Left ventricle myocardium inferior (tissue), 1 donor: ENCODE results near the gene TMEM273. TPM values are rescaled to one million over a fixed set of nuclear protein-coding genes. Genes with fewer than 3 reads are reported as not detected.

Source experiments
- DNase-seq: peaks from one replicate; pipeline ENCODE4 v3.0.0-alpha.2; 2020
- H3K27ac ChIP-seq: fragments of 200-600 bp; replicated peaks from 2 replicates; pipeline ENCODE4 v1.8.0; 2021
- H3K27me3 ChIP-seq: fragments of 200-600 bp; 2 replicates; pipeline ENCODE4 v1.8.0; 2021; ENCODE audit warnings: low read depth
- H3K36me3 ChIP-seq: fragments of 200-600 bp; 2 replicates; pipeline ENCODE4 v1.8.0; 2021
- H3K4me1 ChIP-seq: fragments of 200-600 bp; 2 replicates; pipeline ENCODE4 v1.8.0; 2021
- H3K4me3 ChIP-seq: fragments of 200-600 bp; 2 replicates; pipeline ENCODE4 v1.8.0; 2021; ENCODE audit warnings: mild to moderate bottlenecking, moderate library complexity
- H3K9me3 ChIP-seq: fragments of 200-600 bp; replicated peaks from 2 replicates; pipeline ENCODE4 v1.8.0; 2021
- intact Hi-C: fragments of 100-400 bp; cut with micrococcal nuclease; formaldehyde crosslinking; loops from one replicate; pipeline ENCODE4 v1.11.0; 2022
- total RNA-seq: library from RNA; stranded (reverse); fragmentation: NEBNext Ultra II Directional; extraction: Animal tissue kit (Norgen Biotek cat#: 25700); gene quantifications from one replicate; pipeline ENCODE4 v1.2.1, GENCODE V29; 2021
- TF ChIP-seq, protein P1 (sequence below): fragments of 200-600 bp; IDR thresholded peaks from 2 replicates; pipeline ENCODE4 v1.8.0; 2021; ENCODE audit warnings: antibody characterized with exemption, mild to moderate bottlenecking, borderline replicate concordance
- donor health status: DM: no; HTN: yes; CAD: no; lungs with severe emphysema.

Gene TMEM273
- total RNA-seq, 1 donor from 2014 or later = 29.0 TPM

DNA sequence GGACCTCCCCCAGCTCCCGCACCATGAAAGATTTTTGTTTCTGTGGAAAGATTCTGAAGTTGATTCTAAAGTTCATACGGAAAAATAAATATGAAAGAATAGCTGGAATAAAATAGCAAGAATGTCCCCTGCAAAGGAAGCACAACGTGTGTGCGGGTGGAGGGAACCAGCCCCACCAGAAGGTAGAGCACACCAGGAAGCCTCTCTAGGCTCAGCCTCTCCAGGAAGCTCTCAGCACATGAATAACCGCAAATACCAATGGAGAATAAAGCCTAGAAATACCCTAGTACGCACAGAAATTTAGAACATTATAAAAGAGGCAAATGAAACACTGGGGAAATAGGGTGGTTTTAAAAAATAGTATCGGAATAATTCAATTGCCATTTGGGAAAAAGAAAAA lies 29.8 kb downstream of the TMEM273 start:
- DNase-seq = no peak
- no peaks in the 10 kb centered on the region for H3K9me3 ChIP-seq
- H3K4me1 ChIP-seq = peaks cover 9% of the 10 kb centered on the region
- TF ChIP-seq, protein P1, sequence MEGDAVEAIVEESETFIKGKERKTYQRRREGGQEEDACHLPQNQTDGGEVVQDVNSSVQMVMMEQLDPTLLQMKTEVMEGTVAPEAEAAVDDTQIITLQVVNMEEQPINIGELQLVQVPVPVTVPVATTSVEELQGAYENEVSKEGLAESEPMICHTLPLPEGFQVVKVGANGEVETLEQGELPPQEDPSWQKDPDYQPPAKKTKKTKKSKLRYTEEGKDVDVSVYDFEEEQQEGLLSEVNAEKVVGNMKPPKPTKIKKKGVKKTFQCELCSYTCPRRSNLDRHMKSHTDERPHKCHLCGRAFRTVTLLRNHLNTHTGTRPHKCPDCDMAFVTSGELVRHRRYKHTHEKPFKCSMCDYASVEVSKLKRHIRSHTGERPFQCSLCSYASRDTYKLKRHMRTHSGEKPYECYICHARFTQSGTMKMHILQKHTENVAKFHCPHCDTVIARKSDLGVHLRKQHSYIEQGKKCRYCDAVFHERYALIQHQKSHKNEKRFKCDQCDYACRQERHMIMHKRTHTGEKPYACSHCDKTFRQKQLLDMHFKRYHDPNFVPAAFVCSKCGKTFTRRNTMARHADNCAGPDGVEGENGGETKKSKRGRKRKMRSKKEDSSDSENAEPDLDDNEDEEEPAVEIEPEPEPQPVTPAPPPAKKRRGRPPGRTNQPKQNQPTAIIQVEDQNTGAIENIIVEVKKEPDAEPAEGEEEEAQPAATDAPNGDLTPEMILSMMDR = no peak
- no peaks in the 10 kb centered on the region for H3K27me3 ChIP-seq
- H3K4me3 ChIP-seq = no peak overlapping the region
- intact Hi-C loops = no loop called here
- H3K27ac ChIP-seq = no peak overlapping the region
- peaks cover 13% of the 10 kb centered on the region for H3K36me3 ChIP-seq

DNA sequence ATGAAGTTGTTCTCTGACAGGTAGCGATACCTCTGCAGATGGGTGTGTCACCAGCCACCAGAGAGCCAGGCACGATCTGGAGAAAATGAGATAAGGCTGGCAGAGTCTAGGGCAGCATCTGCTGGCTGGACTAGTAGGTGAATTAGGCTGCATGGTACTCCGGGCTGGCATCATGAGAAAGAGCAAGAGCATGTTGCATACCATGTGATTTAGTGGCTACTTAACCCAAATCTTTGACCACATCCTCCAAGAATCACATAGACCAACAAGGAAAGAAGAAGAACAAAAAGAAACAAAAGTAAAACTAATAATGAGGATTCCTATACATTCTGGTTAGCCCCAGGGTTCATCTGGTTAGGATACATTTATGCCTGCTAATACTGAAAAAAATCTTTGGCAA lies 31.0 kb downstream of the TMEM273 start:
- DNase-seq = no peak
- Histone ChIP-seq H3K9me3 (no peaks in the 10 kb centered on the region), H3K27ac (no peak overlapping the region), H3K27me3 (no peaks in the 10 kb centered on the region), H3K4me1 (peaks cover 9% of the 10 kb centered on the region), H3K4me3 (no peak overlapping the region), H3K36me3 (peaks cover 13% of the 10 kb centered on the region)
- intact Hi-C loops = no loop called here
- TF ChIP-seq, protein P1 = no peak

DNA sequence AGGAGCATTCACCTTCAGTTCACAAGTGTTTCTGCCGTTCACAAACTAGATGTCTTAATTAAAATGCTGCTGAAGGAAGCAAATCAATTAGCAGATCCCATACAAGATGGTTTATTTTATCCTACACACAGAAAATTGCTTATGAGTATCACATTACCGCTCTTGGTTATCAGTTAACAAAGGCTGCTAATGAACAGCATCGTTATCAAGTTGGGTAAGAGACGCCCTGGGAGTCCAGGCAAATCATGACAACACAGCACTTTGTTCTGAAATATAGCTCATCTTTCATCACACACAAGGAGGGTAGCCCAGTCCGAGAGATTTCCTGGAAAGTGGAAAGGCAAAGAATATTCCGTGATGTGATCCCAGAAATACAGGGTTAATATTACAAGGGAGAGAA lies 33.5 kb downstream of the TMEM273 start:
- H3K4me3 ChIP-seq = no peak overlapping the region
- DNase-seq = no peak
- no peaks in the 10 kb centered on the region for H3K27me3 ChIP-seq
- no peak overlapping the region for H3K27ac ChIP-seq
- intact Hi-C loops = no loop called here
- TF ChIP-seq, protein P1 = no peak
- H3K36me3 ChIP-seq = peaks cover 7% of the 10 kb centered on the region
- no peaks in the 10 kb centered on the region for H3K4me1 ChIP-seq
- no peaks in the 10 kb centered on the region for H3K9me3 ChIP-seq

DNA sequence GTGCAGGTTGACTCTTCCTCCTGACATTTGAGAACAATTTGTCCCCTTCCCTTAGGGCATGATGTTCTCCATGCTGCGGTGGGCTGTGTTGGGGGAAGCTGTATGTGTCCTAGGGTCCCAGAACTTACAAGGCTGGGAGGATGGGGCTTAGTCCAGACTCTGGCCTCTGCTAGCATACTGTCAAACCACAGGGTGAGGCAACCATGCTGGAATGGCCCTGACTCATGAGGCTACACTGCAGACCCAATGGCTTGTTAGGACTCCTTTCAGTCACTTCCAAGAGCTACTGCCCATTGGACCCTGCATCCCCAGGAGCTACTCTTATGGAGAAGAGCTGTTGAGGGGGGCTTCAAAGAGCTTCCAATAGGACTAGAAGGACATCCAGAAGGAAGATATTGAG lies 34.2 kb downstream of the TMEM273 start:
- Histone ChIP-seq H3K27me3 (no peaks in the 10 kb centered on the region), H3K36me3 (peaks cover 7% of the 10 kb centered on the region), H3K27ac (no peak overlapping the region), H3K4me3 (no peak overlapping the region), H3K4me1 (no peaks in the 10 kb centered on the region), H3K9me3 (no peaks in the 10 kb centered on the region)
- TF ChIP-seq, protein P1 = no peak
- intact Hi-C loops = no loop called here
- no peak for DNase-seq

DNA sequence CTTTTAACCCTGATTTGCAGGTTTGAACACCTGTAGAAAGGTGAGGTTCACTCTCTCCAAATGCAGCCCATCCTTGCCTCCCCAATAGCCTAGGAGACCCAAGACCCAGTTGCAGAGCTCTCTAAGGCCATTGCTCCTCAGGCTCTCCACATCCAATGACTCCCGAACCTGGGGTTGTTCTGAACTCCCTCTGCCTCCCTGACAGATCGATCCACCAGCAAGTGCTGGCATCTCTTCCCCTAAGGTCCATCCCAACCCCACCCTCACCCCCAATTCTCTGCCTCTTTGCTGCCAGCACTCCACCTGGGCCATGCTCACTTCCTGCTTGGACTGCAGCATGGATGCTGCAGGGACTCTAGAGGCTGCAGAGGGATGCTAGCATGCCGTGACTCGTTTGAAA lies 35.1 kb downstream of the TMEM273 start:
- H3K4me1 ChIP-seq = no peaks in the 10 kb centered on the region

More for the DNA sequence above, 35.1 kb downstream of the TMEM273 start:
- no peak for DNase-seq
- intact Hi-C loops = no loop called here
- Histone ChIP-seq H3K9me3 (peaks cover 1% of the 10 kb centered on the region), H3K27me3 (no peaks in the 10 kb centered on the region), H3K27ac (no peak overlapping the region), H3K36me3 (peaks cover 7% of the 10 kb centered on the region), H3K4me3 (no peak overlapping the region)
- TF ChIP-seq, protein P1 = no peak
